A673 (cell line): ENCODE data around the gene ZDHHC7.

Source experiments
- CTCF ChIP-seq: fragments of 300-800, 200-600 bp; sonication (generic); conservative IDR thresholded peaks from 2 replicates; pipeline ENCODE4 v1.5.1; 2017; ENCODE audit warnings: low read depth, mild to moderate bottlenecking, antibody characterized with exemption, low read length, moderate library complexity, mixed read lengths
- EZH2 ChIP-seq: fragments of 200-600 bp; sonication (generic); IDR thresholded peaks from 2 replicates; pipeline ENCODE4 v1.6.1; 2017; ENCODE audit warnings: borderline replicate concordance, low read depth, mild to moderate bottlenecking, mixed read lengths, antibody characterized with exemption, low read length; ENCODE audit not compliant: poor library complexity, severe bottlenecking

DNA sequence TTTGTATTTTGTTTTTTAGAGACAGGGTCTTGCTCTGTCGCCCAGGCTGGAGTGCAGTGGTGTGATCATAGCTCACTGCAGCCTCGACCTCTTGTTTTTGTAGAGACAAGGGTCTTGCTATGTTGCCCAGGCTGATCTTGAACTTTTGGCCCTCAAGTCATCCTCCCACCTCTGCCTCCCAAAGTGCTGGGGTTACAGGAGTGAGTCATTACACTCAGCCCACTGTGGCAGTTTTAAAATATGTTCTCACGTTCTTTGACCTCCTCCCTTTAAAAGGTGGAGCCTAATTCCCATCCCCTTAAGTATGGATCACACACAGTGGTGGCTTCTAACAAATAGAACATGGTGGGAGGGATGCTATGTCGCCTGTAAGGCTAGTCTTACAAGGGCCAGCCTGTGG, 67.7 kb downstream of the ZDHHC7 start:
- TF ChIP-seq CTCF (no peak), EZH2 (no peak)
